Ectodermal cell (in vitro differentiated cells): ENCODE results near the gene SNRNP25.
"Not testable (repeated sequence)": the region's sequence is repeated elsewhere in the genome, so short reads cannot be mapped to it uniquely, and the experiment has no call there.

ENCODE experiments used
- H3K27ac ChIP-seq: 2 replicates; pipeline ENCODE4 v1.7.0; 2013; ENCODE audit warnings: mild to moderate bottlenecking, low read depth, low read length; ENCODE audit not compliant: insufficient read depth, poor library complexity, severe bottlenecking
- H3K27me3 ChIP-seq: 2 replicates; pipeline ENCODE4 v1.7.0; 2013; ENCODE audit warnings: mild to moderate bottlenecking, low read length; ENCODE audit not compliant: insufficient read depth, control insufficient read depth, poor library complexity, severe bottlenecking
- H3K36me3 ChIP-seq: one replicate; pipeline ENCODE4 v1.7.0; 2013; ENCODE audit warnings: low read length; ENCODE audit not compliant: control insufficient read depth, insufficient read depth
- H3K4me1 ChIP-seq: one replicate; pipeline ENCODE4 v1.7.0; 2013; ENCODE audit warnings: low read length; ENCODE audit not compliant: control insufficient read depth, insufficient read depth
- H3K4me3 ChIP-seq: 2 replicates; pipeline ENCODE4 v1.7.0; 2013; ENCODE audit warnings: low read depth, low read length, control low read depth; ENCODE audit not compliant: insufficient read depth
- H3K9me3 ChIP-seq: 2 replicates; pipeline ENCODE4 v1.7.0; 2013; ENCODE audit warnings: mild to moderate bottlenecking, low read length, moderate library complexity; ENCODE audit not compliant: control insufficient read depth
- WGBS, 2 experiments: methylation state at CpG; one replicate each; pipeline ENCODE4 v1.1.7; 2013; ENCODE audit warnings: missing lambda C conversion rate in 2 of 2; 5-methylcytosine and 5-hydroxymethylcytosine counted together

The SNRNP25 gene

DNA sequence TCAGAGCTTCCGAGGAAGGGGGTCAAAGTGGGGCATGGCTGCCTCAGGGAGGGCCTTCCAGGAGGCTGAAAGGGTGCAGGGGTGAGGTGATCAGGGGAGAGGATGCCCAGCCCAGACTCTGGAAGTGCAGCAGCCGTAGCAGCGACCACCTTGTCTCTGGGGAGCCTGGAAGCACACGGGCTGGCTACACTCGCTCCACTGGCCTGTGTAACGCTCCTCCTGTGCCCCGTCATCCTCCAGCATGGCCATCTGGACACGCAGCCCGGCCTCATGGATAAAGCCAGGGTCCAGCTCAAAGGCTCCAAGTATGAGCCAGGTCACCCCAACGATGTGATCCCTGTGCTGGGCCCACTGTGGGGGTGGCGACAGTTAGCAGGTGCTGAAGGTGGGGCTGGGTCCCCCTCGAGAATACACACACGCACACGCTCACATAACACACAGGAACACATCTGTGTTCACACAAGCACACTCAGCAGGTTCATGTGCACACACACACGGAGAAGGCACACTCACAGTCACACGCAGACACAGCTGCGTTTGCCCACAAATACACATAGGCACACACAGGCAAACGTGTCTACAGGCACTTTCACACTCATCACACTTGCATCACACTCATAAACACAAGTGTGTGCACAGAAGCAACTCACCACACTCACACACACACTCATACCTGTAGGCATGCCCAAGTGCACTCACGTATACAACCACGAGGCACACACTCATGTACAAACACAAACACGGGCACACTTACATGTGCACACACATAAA lies 19.6 kb upstream of the SNRNP25 start:
- H3K9me3 ChIP-seq: no peaks in the 10 kb centered on the region
- no peaks in the 10 kb centered on the region for H3K27me3 ChIP-seq
- no peak overlapping the region for H3K27ac ChIP-seq
- 82 to 86% methylated on average over 20 to 21 of the region's 21 CpGs for WGBS, 2 experiments
- H3K4me3 ChIP-seq: no peak overlapping the region
- no peaks in the 10 kb centered on the region for H3K36me3 ChIP-seq
- H3K4me1 ChIP-seq: no peaks in the 10 kb centered on the region

DNA sequence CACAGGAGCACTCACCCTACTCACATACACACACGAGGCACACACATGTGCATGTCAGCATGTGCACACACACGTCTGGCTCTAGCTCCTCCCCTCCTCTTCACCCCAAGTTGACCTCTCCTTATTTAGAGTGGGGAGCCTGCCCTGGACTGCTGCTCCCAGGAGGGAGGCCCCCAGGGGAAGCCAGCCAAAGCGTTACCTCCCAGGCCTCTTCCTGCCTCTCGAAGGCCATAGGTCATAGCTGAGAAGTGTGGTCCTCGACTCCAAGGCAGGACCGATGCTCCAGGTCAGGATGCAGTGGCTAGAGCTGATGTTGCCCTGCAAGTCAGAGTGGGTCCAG lies 19.0 kb upstream of the SNRNP25 start:
- Histone ChIP-seq H3K9me3 (no peaks in the 10 kb centered on the region), H3K36me3 (no peaks in the 10 kb centered on the region), H3K27ac (no peak overlapping the region), H3K4me3 (no peak overlapping the region), H3K4me1 (no peaks in the 10 kb centered on the region), H3K27me3 (no peaks in the 10 kb centered on the region)
- 89 to 90% methylated on average over 6 of the region's 6 CpGs for WGBS, 2 experiments

DNA sequence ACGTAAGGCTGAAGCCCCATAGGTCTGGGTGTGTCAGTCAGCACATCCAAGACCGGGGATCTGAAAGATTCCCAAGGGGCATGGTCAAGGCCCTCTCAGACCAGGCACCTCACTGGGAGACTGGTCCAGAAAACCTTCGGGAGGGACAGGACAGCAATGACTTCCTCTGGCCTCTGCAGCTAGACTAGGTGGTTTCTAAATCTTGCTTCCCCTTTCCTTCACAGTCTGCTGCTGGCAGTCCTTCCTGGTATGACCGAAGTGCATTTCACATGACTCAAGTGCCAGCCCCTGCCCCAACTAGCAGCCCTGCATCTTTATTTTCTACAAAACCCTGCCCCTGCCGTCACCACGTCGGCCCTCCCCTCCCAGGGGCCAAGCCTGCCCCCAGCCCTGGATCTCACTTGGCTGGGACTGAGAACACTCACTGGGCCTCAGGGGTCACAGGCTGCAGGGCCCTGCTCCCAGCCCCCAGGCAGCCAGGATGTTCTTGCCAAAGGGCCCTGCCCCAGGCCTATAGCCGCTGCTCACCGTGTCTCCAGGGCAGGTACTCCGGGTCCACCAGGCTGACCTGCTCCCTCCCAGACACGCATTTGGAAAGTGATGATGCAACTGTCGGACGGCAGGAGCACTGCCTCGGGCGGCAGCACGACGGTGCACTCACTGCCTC lies 18.5 kb upstream of the SNRNP25 start:
- H3K27me3 ChIP-seq: no peaks in the 10 kb centered on the region
- no peaks in the 10 kb centered on the region for H3K36me3 ChIP-seq
- no peaks in the 10 kb centered on the region for H3K9me3 ChIP-seq
- no peak overlapping the region for H3K4me3 ChIP-seq
- no peaks in the 10 kb centered on the region for H3K4me1 ChIP-seq
- WGBS, 2 experiments: 78 to 79% methylated on average over 17 of the region's 17 CpGs
- no peak overlapping the region for H3K27ac ChIP-seq

- Histone ChIP-seq H3K36me3 (no peaks in the 10 kb centered on the region), H3K27me3 (no peaks in the 10 kb centered on the region), H3K27ac (no peak overlapping the region), H3K4me1 (no peaks in the 10 kb centered on the region), H3K4me3 (no peak overlapping the region), H3K9me3 (no peaks in the 10 kb centered on the region)
- WGBS, 2 experiments: 85 to 86% methylated on average over 11 of the region's 11 CpGs
Observed at GRCh38 chr16:35678-36305, 17.8 kb upstream of the SNRNP25 start.

DNA sequence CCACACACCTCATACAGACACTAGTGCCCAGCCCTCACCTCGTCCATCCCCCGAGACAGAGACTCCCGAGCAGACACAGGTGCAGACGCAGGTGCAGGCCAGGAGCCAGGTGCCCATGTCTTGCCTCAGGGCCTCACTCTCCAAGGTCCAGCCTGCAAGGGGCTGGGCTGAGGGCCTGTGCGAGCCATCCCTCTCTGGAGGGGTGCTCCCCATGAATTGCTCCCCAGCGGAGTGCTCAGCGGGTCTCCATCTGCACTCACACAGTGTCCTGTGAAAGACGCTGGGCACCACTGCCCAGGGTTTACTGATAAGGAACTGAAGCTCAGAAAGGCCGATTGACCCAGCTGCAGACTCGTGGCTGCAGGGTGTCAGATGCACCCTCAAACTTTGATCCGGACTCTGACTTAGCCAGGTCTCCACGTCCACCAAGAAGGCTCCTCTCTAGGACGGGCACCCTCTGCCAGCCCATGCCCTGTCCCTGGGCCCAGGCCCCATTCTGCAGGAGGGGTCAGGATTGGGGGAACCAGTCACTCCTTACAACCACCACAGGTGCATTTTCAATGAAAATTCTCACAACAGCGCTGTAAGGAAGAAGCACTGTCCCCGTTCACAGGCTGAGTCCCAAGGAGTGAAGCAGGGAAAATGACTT lies 17.2 kb upstream of the SNRNP25 start:
- Histone ChIP-seq H3K27ac (no peak overlapping the region), H3K4me1 (no peaks in the 10 kb centered on the region), H3K27me3 (no peaks in the 10 kb centered on the region), H3K4me3 (no peak overlapping the region), H3K36me3 (peaks cover 4% of the 10 kb centered on the region), H3K9me3 (no peaks in the 10 kb centered on the region)
- WGBS, 2 experiments: 92 to 96% methylated on average over 15 of the region's 15 CpGs

DNA sequence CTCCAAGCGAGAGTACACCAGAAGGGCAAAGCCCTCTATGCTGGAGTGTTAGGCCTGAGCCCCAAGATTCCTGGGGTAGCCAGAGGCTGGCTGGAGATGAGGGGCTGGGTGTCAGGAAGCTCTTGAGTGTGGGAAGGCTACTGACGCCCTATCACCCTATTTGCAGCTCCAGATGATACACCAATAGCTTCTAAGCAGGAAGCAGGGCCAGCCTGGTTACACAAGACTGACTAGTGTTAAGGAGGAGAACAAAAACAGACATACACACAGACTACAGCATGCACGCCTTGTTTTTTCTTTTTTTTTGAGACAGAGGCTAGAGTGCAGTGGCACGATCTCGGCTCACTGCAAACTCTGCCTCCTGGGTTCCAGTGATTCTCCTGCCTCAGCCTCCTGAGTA lies 16.1 kb upstream of the SNRNP25 start:
- no peak overlapping the region for H3K4me3 ChIP-seq
- WGBS, 2 experiments: 92 to 94% methylated on average over 5 of the region's 5 CpGs
- no peaks in the 10 kb centered on the region for H3K9me3 ChIP-seq
- H3K27me3 ChIP-seq: no peaks in the 10 kb centered on the region
- H3K4me1 ChIP-seq: no peaks in the 10 kb centered on the region
- no peak overlapping the region for H3K27ac ChIP-seq
- H3K36me3 ChIP-seq: peaks cover 14% of the 10 kb centered on the region

GRCh38 chr16:38206-38605 lies 15.4 kb upstream of the SNRNP25 start:
- H3K4me1 ChIP-seq, H3K4me3 ChIP-seq, H3K27ac ChIP-seq, H3K9me3 ChIP-seq, H3K27me3 ChIP-seq: not testable (repeated sequence)
- WGBS, 2 experiments: 68 to 69% methylated on average over 11 of the region's 11 CpGs
- H3K36me3 ChIP-seq: peaks cover 21% of the 10 kb centered on the region

- H3K4me3 ChIP-seq: no peak overlapping the region
- 88 to 90% methylated on average over 12 of the region's 13 CpGs for WGBS, 2 experiments
- no peaks in the 10 kb centered on the region for H3K4me1 ChIP-seq
- H3K9me3 ChIP-seq: no peaks in the 10 kb centered on the region
- peaks cover 22% of the 10 kb centered on the region for H3K36me3 ChIP-seq
- no peak overlapping the region for H3K27ac ChIP-seq
- H3K27me3 ChIP-seq: no peaks in the 10 kb centered on the region
Observed at GRCh38 chr16:38941-39892, 14.4 kb upstream of the SNRNP25 start.

DNA sequence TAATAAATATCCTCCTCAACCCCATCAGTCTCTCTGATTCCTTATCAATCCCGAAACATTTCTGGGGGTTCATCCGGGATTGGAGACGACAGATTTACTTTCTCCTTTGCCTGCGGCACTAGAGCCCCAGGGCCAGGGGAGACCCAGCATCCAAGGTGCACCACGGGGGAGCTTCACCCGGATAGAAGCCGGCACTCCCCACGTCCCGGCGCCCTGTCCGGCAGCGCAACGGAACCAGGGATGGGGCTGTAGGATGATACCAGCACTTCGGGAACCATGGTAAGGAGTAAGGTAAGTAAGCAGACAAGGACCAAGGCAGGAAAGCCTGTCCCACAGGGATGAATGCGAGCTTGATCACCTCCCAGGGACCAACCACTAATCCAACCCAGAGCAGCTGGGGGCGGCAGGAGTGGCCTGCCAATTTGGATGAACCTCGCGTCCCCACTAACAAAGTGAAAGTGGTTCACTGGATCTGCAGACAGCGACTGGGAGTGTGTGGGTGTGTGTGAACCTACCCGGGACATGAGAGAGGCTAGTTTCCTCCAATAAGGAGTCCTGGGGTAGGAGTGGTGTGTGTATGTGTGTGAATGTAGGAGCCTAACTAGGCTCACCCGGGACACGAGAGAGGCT lies 12.1 kb upstream of the SNRNP25 start:
- H3K9me3 ChIP-seq: no peaks in the 10 kb centered on the region
- no peak overlapping the region for H3K4me3 ChIP-seq
- peaks cover 26% of the 10 kb centered on the region for H3K36me3 ChIP-seq
- no peaks in the 10 kb centered on the region for H3K4me1 ChIP-seq
- H3K27me3 ChIP-seq: no peaks in the 10 kb centered on the region
- no peak overlapping the region for H3K27ac ChIP-seq
- WGBS, 2 experiments: 96 to 97% methylated on average over 22 of the region's 22 CpGs
